Loucy (cell line): Measurements from ENCODE around the gene GCA.

Source experiments
- H2AFZ ChIP-seq: fragments of 200-600 bp; sonication (generic); 2 replicates; pipeline ENCODE4 v1.6.0; 2016; ENCODE audit warnings: antibody characterized with exemption, mild to moderate bottlenecking, low read length, moderate library complexity
- H3F3A ChIP-seq: fragments of 200-600 bp; 2 replicates; pipeline ENCODE4 v1.6.0; 2016; ENCODE audit warnings: antibody characterized with exemption, low read depth, mild to moderate bottlenecking
- H3K27me3 ChIP-seq: fragments of 200-600 bp; sonication (generic); 2 replicates; pipeline ENCODE4 v1.6.1; 2014; ENCODE audit warnings: low read length, mild to moderate bottlenecking; ENCODE audit not compliant: insufficient read depth, poor library complexity, severe bottlenecking
- H3K36me3 ChIP-seq: fragments of 200-600 bp; sonication (generic); 2 replicates; pipeline ENCODE4 v1.6.1; 2016; ENCODE audit warnings: low read length; ENCODE audit not compliant: insufficient read depth
- H3K4me1 ChIP-seq: fragments of 200-600 bp; sonication (generic); 2 replicates; pipeline ENCODE4 v1.5.1; 2014; ENCODE audit warnings: low read length, mild to moderate bottlenecking; ENCODE audit not compliant: insufficient read depth, poor library complexity, severe bottlenecking
- H3K4me2 ChIP-seq: fragments of 200-600 bp; sonication (generic); 2 replicates; pipeline ENCODE4 v1.6.0; 2014; ENCODE audit warnings: antibody characterized with exemption, low read length, low read depth, mild to moderate bottlenecking; ENCODE audit not compliant: poor library complexity, severe bottlenecking
- H3K4me3 ChIP-seq: fragments of 200-600 bp; sonication (generic); 2 replicates; pipeline ENCODE4 v1.5.1; 2014; ENCODE audit warnings: low read length, mild to moderate bottlenecking, mixed read lengths; ENCODE audit not compliant: poor library complexity, severe bottlenecking
- H3K79me2 ChIP-seq: fragments of 200-600 bp; sonication (generic); 2 replicates; pipeline ENCODE4 v1.6.1; 2014; ENCODE audit warnings: low read length; ENCODE audit not compliant: insufficient read depth
- H3K9ac ChIP-seq: fragments of 200-600 bp; sonication (generic); 2 replicates; pipeline ENCODE4 v1.6.0; 2014; ENCODE audit warnings: mild to moderate bottlenecking, low read depth, low read length, moderate library complexity; ENCODE audit not compliant: poor library complexity, severe bottlenecking
- H3K9me2 ChIP-seq: fragments of 200-600 bp; sonication (generic); replicated peaks from 2 replicates; pipeline ENCODE4 v1.6.1; 2016; ENCODE audit warnings: low read depth, low read length, mixed read lengths
- H3K9me3 ChIP-seq: fragments of 200-600 bp; sonication (generic); 2 replicates; pipeline ENCODE4 v1.6.1; 2014; ENCODE audit warnings: mild to moderate bottlenecking, antibody characterized with exemption, low read length, low read depth; ENCODE audit not compliant: insufficient read depth
- H4K20me1 ChIP-seq: fragments of 200-600 bp; sonication (generic); 2 replicates; pipeline ENCODE4 v1.6.0; 2014; ENCODE audit warnings: antibody characterized with exemption, low read length, mild to moderate bottlenecking; ENCODE audit not compliant: insufficient read depth, poor library complexity, severe bottlenecking
- CTCF ChIP-seq: fragments of 200-600 bp; sonication (generic); conservative IDR thresholded peaks from 2 replicates; pipeline ENCODE4 v1.5.1; 2014; ENCODE audit warnings: mild to moderate bottlenecking, antibody characterized with exemption, low read length
- EZH2phosphoT487 ChIP-seq: fragments of 200-600 bp; IDR thresholded peaks from 2 replicates; pipeline ENCODE4 v1.6.1; 2018; ENCODE audit warnings: antibody characterized with exemption, mild to moderate bottlenecking, moderate library complexity, borderline replicate concordance

The GCA gene

GRCh38 chr2:162320864-162321517, 22.9 kb upstream of the GCA start:
- H3K9me2 ChIP-seq, result no peaks in the 10 kb centered on the region
- peak overlapping the region; percentile 80 for H3K9ac ChIP-seq
- no peaks in the 10 kb centered on the region for H3K27me3 ChIP-seq
- no peak overlapping the region for H2AFZ ChIP-seq
- no peaks in the 10 kb centered on the region for H3F3A ChIP-seq
- peak overlapping the region; percentile 5 for H3K4me3 ChIP-seq
- peak overlapping the region; percentile 74 for H3K4me2 ChIP-seq
- H3K4me1 ChIP-seq, result peaks cover 35% of the 10 kb centered on the region
- H3K79me2 ChIP-seq, result peaks cover 24% of the 10 kb centered on the region
- no peaks in the 10 kb centered on the region for H4K20me1 ChIP-seq
- H3K9me3 ChIP-seq, result no peaks in the 10 kb centered on the region
- H3K36me3 ChIP-seq, result no peaks in the 10 kb centered on the region
- no peak for TF ChIP-seq CTCF

GRCh38 chr2:162324953-162325352, 19.0 kb upstream of the GCA start:
- no peak overlapping the region for H3K4me3 ChIP-seq
- H4K20me1 ChIP-seq, result no peaks in the 10 kb centered on the region
- H3K27me3 ChIP-seq, result no peaks in the 10 kb centered on the region
- H3K4me1 ChIP-seq, result peaks cover 5% of the 10 kb centered on the region
- no peaks in the 10 kb centered on the region for H3K9me2 ChIP-seq
- TF ChIP-seq CTCF (no peak), EZH2phosphoT487 (no peak)
- H3K9me3 ChIP-seq, result no peaks in the 10 kb centered on the region
- H2AFZ ChIP-seq, result no peak overlapping the region
- no peak overlapping the region for H3K9ac ChIP-seq
- H3F3A ChIP-seq, result no peaks in the 10 kb centered on the region
- H3K36me3 ChIP-seq, result no peaks in the 10 kb centered on the region
- H3K4me2 ChIP-seq, result no peak overlapping the region
- no peaks in the 10 kb centered on the region for H3K79me2 ChIP-seq

GRCh38 chr2:162327134-162327769, 16.7 kb upstream of the GCA start:
- Histone ChIP-seq H3K4me3 (no peak overlapping the region), H3K4me1 (no peaks in the 10 kb centered on the region), H3K36me3 (no peaks in the 10 kb centered on the region), H3K27me3 (no peaks in the 10 kb centered on the region), H4K20me1 (no peaks in the 10 kb centered on the region), H3K9me3 (no peaks in the 10 kb centered on the region), H3F3A (no peaks in the 10 kb centered on the region), H3K9me2 (no peaks in the 10 kb centered on the region), H3K4me2 (no peak overlapping the region), H2AFZ (no peak overlapping the region), H3K9ac (no peak overlapping the region), H3K79me2 (no peaks in the 10 kb centered on the region)
- TF ChIP-seq EZH2phosphoT487 (no peak), CTCF (peak; percentile 83)
